AML-193 (cell line): Measurements from ENCODE around the gene PIK3R3.
"Not testable (repeated sequence)": the region's sequence is repeated elsewhere in the genome, so short reads cannot be mapped to it uniquely, and the experiment has no call there.

Source experiments
- DNase-seq, 2 experiments: peaks; one replicate each; lab custom pipeline; 2025; lab: John Stamatoyannopoulos, UW

Gene PIK3R3

GRCh38 chr1:46102769-46103476, 29.5 kb downstream of the PIK3R3 start:
- no peak for DNase-seq

GRCh38 chr1:46099215-46099614, 33.2 kb downstream of the PIK3R3 start:
- DNase-seq, result no peak

- DNase-seq, result no peak
Measured at GRCh38 chr1:46098027-46098712, 34.3 kb downstream of the PIK3R3 start.

GRCh38 chr1:46097149-46097472, 35.3 kb downstream of the PIK3R3 start:
- DNase-seq, result no peak

- no peak for DNase-seq
Measured at GRCh38 chr1:46096269-46097148, 35.9 kb downstream of the PIK3R3 start.

- DNase-seq, result not testable (repeated sequence)
Measured at GRCh38 chr1:46095110-46095509, 37.3 kb downstream of the PIK3R3 start.

GRCh38 chr1:46094471-46095005, 37.9 kb downstream of the PIK3R3 start:
- no peak for DNase-seq

GRCh38 chr1:46093832-46094231, 38.6 kb downstream of the PIK3R3 start:
- not testable (repeated sequence) for DNase-seq

GRCh38 chr1:46087891-46088290, 44.5 kb downstream of the PIK3R3 start:
- no peak for DNase-seq

GRCh38 chr1:46086576-46086975, 45.9 kb downstream of the PIK3R3 start:
- no peak for DNase-seq

- no peak for DNase-seq
Measured at GRCh38 chr1:46084553-46085451, 47.6 kb downstream of the PIK3R3 start.

GRCh38 chr1:46083579-46083978, 48.9 kb downstream of the PIK3R3 start:
- DNase-seq, result no peak

- DNase-seq, result no peak
Measured at GRCh38 chr1:46081619-46082018, 50.8 kb downstream of the PIK3R3 start.

- DNase-seq, result no peak
Measured at GRCh38 chr1:46081206-46081605, 51.2 kb downstream of the PIK3R3 start.

- no peak for DNase-seq
Measured at GRCh38 chr1:46080257-46080656, 52.2 kb downstream of the PIK3R3 start.

- no peak for DNase-seq
Measured at GRCh38 chr1:46077644-46078043, 54.8 kb downstream of the PIK3R3 start.

GRCh38 chr1:46076343-46076742, 56.1 kb downstream of the PIK3R3 start:
- no peak for DNase-seq

- no peak for DNase-seq
Measured at GRCh38 chr1:46072975-46073374, 59.5 kb downstream of the PIK3R3 start.

GRCh38 chr1:46070164-46070814, 62.1 kb downstream of the PIK3R3 start:
- DNase-seq, result peak; percentile 91 to 93

GRCh38 chr1:46068525-46068924, 63.9 kb downstream of the PIK3R3 start:
- no peak for DNase-seq

- DNase-seq, result no peak
Measured at GRCh38 chr1:46067652-46068051, 64.8 kb downstream of the PIK3R3 start.
